Smooth muscle cell (in vitro differentiated cells): ENCODE results near the gene SAMD7. TPM values are rescaled to one million over a fixed set of nuclear protein-coding genes. Genes with fewer than 3 reads are reported as not detected.

Experiments
- DNase-seq: peaks from one replicate; lab custom pipeline; 2025; ENCODE audit not compliant: unreplicated experiment; lab: John Stamatoyannopoulos, UW
- H2AFZ ChIP-seq: fragments of 200-600 bp; sonication (generic); 2 replicates; pipeline ENCODE4 v1.6.0; 2016; ENCODE audit warnings: antibody characterized with exemption, low read depth, mild to moderate bottlenecking
- H3F3A ChIP-seq: fragments of 200-600 bp; sonication (generic); 2 replicates; pipeline ENCODE4 v1.6.0; 2017; ENCODE audit warnings: antibody characterized with exemption, low read depth
- H3K27ac ChIP-seq: fragments of 200-600 bp; sonication (generic); 2 replicates; pipeline ENCODE4 v1.5.1; 2016; ENCODE audit warnings: low read depth, mild to moderate bottlenecking
- H3K27me3 ChIP-seq: fragments of 200-600 bp; sonication (generic); 2 replicates; pipeline ENCODE4 v1.6.1; 2016; ENCODE audit warnings: low read depth, mild to moderate bottlenecking
- H3K36me3 ChIP-seq: fragments of 200-600 bp; sonication (generic); 2 replicates; pipeline ENCODE4 v1.5.1; 2016; ENCODE audit warnings: low read depth
- H3K4me1 ChIP-seq: fragments of 200-600 bp; sonication (generic); 2 replicates; pipeline ENCODE4 v1.5.1; 2016; ENCODE audit warnings: low read depth
- H3K4me2 ChIP-seq: fragments of 200-600 bp; sonication (generic); 2 replicates; pipeline ENCODE4 v1.6.0; 2016; ENCODE audit warnings: mild to moderate bottlenecking
- H3K4me3 ChIP-seq: fragments of 200-600 bp; sonication (generic); 2 replicates; pipeline ENCODE4 v1.5.1; 2016; ENCODE audit warnings: mild to moderate bottlenecking
- H3K79me2 ChIP-seq: fragments of 200-600 bp; sonication (generic); 2 replicates; pipeline ENCODE4 v1.6.0; 2016; ENCODE audit warnings: low read depth, mild to moderate bottlenecking
- H3K9ac ChIP-seq: fragments of 200-600 bp; sonication (generic); 2 replicates; pipeline ENCODE4 v1.6.0; 2016; ENCODE audit warnings: low read depth
- H3K9me3 ChIP-seq: fragments of 200-600 bp; sonication (generic); replicated peaks from 2 replicates; pipeline ENCODE4 v1.5.1; 2016; ENCODE audit warnings: low read depth
- H4K20me1 ChIP-seq: fragments of 200-600 bp; sonication (generic); 2 replicates; pipeline ENCODE4 v1.6.0; 2016; ENCODE audit warnings: low read depth
- CTCF ChIP-seq: fragments of 200-600 bp; sonication (generic); IDR thresholded peaks from 2 replicates; pipeline ENCODE4 v1.5.1; 2017; ENCODE audit warnings: borderline replicate concordance, mild to moderate bottlenecking, antibody characterized with exemption; ENCODE audit not compliant: insufficient read depth, poor library complexity, severe bottlenecking
- whole genome bisulfite sequencing: methylation state at CpG from one replicate; pipeline ENCODE4 v1.1.7; 2016; ENCODE audit warnings: low lambda C conversion rate; 5-methylcytosine and 5-hydroxymethylcytosine counted together
- polyA plus RNA-seq: library from polyadenylated mRNA; unstranded; fragments of >200 nt; fragmentation: Nextera tagmentation; extraction: Ambion mirVana; gene quantifications from 2 replicates; pipeline ENCODE4 v1.2.1, GENCODE V29; 2016
- total RNA-seq: library from RNA; depleted of rRNA; stranded (reverse); fragments of >200 nt; gene quantifications from 2 replicates; pipeline ENCODE4 v1.2.3, GENCODE V29; 2014

Gene SAMD7
- total and polyA plus RNA-seq, 2 experiments from 2014 or later = not detected

- Histone ChIP-seq H4K20me1 (no peaks in the 10 kb centered on the region), H3K9ac (no peak overlapping the region), H3K4me1 (no peaks in the 10 kb centered on the region), H2AFZ (no peak overlapping the region), H3K79me2 (no peaks in the 10 kb centered on the region), H3F3A (no peaks in the 10 kb centered on the region), H3K9me3 (no peaks in the 10 kb centered on the region), H3K27ac (no peak overlapping the region), H3K36me3 (no peaks in the 10 kb centered on the region), H3K4me3 (no peak overlapping the region), H3K4me2 (no peak overlapping the region), H3K27me3 (no peaks in the 10 kb centered on the region)
- WGBS = 77% methylated on average over 3 of the region's 3 CpGs
- DNase-seq = no peak
- TF ChIP-seq CTCF = no peak
Measured at GRCh38 chr3:169879845-169880575, 31.4 kb upstream of the SAMD7 start.

GRCh38 chr3:169880576-169881250 lies 30.7 kb upstream of the SAMD7 start:
- no peak for DNase-seq
- Histone ChIP-seq H3K27ac (no peak overlapping the region), H3K4me3 (no peak overlapping the region), H3F3A (no peaks in the 10 kb centered on the region), H3K79me2 (no peaks in the 10 kb centered on the region), H3K9ac (no peak overlapping the region), H3K4me1 (no peaks in the 10 kb centered on the region), H3K4me2 (no peak overlapping the region), H4K20me1 (no peaks in the 10 kb centered on the region), H3K36me3 (no peaks in the 10 kb centered on the region), H3K27me3 (no peaks in the 10 kb centered on the region), H2AFZ (no peak overlapping the region), H3K9me3 (no peaks in the 10 kb centered on the region)
- 97% methylated on average over 4 of the region's 4 CpGs for whole genome bisulfite sequencing
- TF ChIP-seq CTCF = no peak

GRCh38 chr3:169886671-169887070 lies 24.7 kb upstream of the SAMD7 start:
- no peak for DNase-seq
- H3F3A ChIP-seq = no peaks in the 10 kb centered on the region
- H3K4me1 ChIP-seq = no peaks in the 10 kb centered on the region
- no peaks in the 10 kb centered on the region for H3K27me3 ChIP-seq
- no peak overlapping the region for H3K9ac ChIP-seq
- H4K20me1 ChIP-seq = no peaks in the 10 kb centered on the region
- H3K79me2 ChIP-seq = no peaks in the 10 kb centered on the region
- H3K36me3 ChIP-seq = no peaks in the 10 kb centered on the region
- WGBS = 72% methylated on average over 5 of the region's 5 CpGs
- no peak overlapping the region for H3K27ac ChIP-seq
- no peak overlapping the region for H2AFZ ChIP-seq
- TF ChIP-seq CTCF = no peak
- H3K4me3 ChIP-seq = no peak overlapping the region
- no peaks in the 10 kb centered on the region for H3K9me3 ChIP-seq
- H3K4me2 ChIP-seq = no peak overlapping the region
